Neural crest cell (in vitro differentiated cells): ENCODE measurements around the gene CTAGE1. TPM values are rescaled to one million over a fixed set of nuclear protein-coding genes. Genes with fewer than 3 reads are reported as not detected.

Source experiments
- DNase-seq: peaks from one replicate; pipeline ENCODE4 v3.0.0; 2021; ENCODE audit warnings: low read depth, mixed read lengths, low spot score
- H3K27ac Mint-ChIP-seq: one replicate; pipeline ENCODE4 v1.8.0; 2021; ENCODE audit warnings: mild to moderate bottlenecking, mixed read lengths; ENCODE audit not compliant: unreplicated experiment
- H3K27me3 Mint-ChIP-seq: 2 replicates; pipeline ENCODE4 v1.8.0; 2021; ENCODE audit warnings: low read depth, mild to moderate bottlenecking, mixed read lengths
- H3K36me3 Mint-ChIP-seq: 2 replicates; pipeline ENCODE4 v1.8.0; 2021; ENCODE audit warnings: low read depth, mild to moderate bottlenecking, mixed read lengths
- H3K4me1 Mint-ChIP-seq: 2 replicates; pipeline ENCODE4 v1.8.0; 2021; ENCODE audit warnings: mixed read lengths
- H3K4me3 Mint-ChIP-seq: one replicate; pipeline ENCODE4 v1.8.0; 2021; ENCODE audit warnings: mild to moderate bottlenecking, mixed read lengths
- H3K9me3 Mint-ChIP-seq: 2 replicates; pipeline ENCODE4 v1.8.0; 2021; ENCODE audit warnings: mixed read lengths
- CTCF ChIP-seq: fragments of 200-600 bp; sonication (generic); conservative IDR thresholded peaks from 2 replicates; pipeline ENCODE4 v1.5.0; 2021; ENCODE audit warnings: antibody characterized with exemption, mild to moderate bottlenecking
- total RNA-seq: library from RNA; stranded (reverse); gene quantifications from 2 replicates; pipeline ENCODE4 v1.2.1, GENCODE V29; 2021

CTAGE1 gene
- total RNA-seq, 1 donor from 2014 or later = not detected

- no peak overlapping the region for H3K27ac Mint-ChIP-seq
- TF ChIP-seq CTCF = no peak
- no peaks in the 10 kb centered on the region for H3K36me3 Mint-ChIP-seq
- H3K4me1 Mint-ChIP-seq = peaks cover 16% of the 10 kb centered on the region
- no peak overlapping the region for H3K4me3 Mint-ChIP-seq
- DNase-seq = no peak
- peaks cover 3% of the 10 kb centered on the region for H3K9me3 Mint-ChIP-seq
- H3K27me3 Mint-ChIP-seq = peaks cover 9% of the 10 kb centered on the region
These were observed 39.8 kb upstream of the CTAGE1 start for GRCh38 chr18:22457524-22457923.

GRCh38 chr18:22456547-22456946, 38.8 kb upstream of the CTAGE1 start:
- H3K36me3 Mint-ChIP-seq = no peaks in the 10 kb centered on the region
- no peak overlapping the region for H3K27ac Mint-ChIP-seq
- no peak for TF ChIP-seq CTCF
- H3K4me3 Mint-ChIP-seq = no peak overlapping the region
- H3K9me3 Mint-ChIP-seq = peaks cover 3% of the 10 kb centered on the region
- peaks cover 9% of the 10 kb centered on the region for H3K27me3 Mint-ChIP-seq
- peaks cover 21% of the 10 kb centered on the region for H3K4me1 Mint-ChIP-seq
- no peak for DNase-seq

GRCh38 chr18:22456116-22456480, 38.4 kb upstream of the CTAGE1 start:
- Mint-ChIP-seq H3K4me3 (no peak overlapping the region), H3K4me1 (peaks cover 21% of the 10 kb centered on the region)

GRCh38 chr18:22455425-22456115, 37.9 kb upstream of the CTAGE1 start:
- no peak for DNase-seq
- no peak overlapping the region for H3K27ac Mint-ChIP-seq
- peaks cover 21% of the 10 kb centered on the region for H3K4me1 Mint-ChIP-seq
- H3K27me3 Mint-ChIP-seq = peaks cover 9% of the 10 kb centered on the region
- TF ChIP-seq CTCF = no peak
- no peaks in the 10 kb centered on the region for H3K36me3 Mint-ChIP-seq
- peaks cover 2% of the 10 kb centered on the region for H3K9me3 Mint-ChIP-seq
- no peak overlapping the region for H3K4me3 Mint-ChIP-seq

More at GRCh38 chr18:22456116-22456480, 38.4 kb upstream of the CTAGE1 start:
- no peak for TF ChIP-seq CTCF
- Mint-ChIP-seq H3K27ac (no peak overlapping the region), H3K27me3 (peaks cover 9% of the 10 kb centered on the region), H3K36me3 (no peaks in the 10 kb centered on the region), H3K9me3 (peaks cover 3% of the 10 kb centered on the region)
- no peak for DNase-seq

- Mint-ChIP-seq H3K4me1 (peaks cover 21% of the 10 kb centered on the region), H3K4me3 (no peak overlapping the region), H3K27me3 (peaks cover 9% of the 10 kb centered on the region), H3K36me3 (peaks cover 7% of the 10 kb centered on the region), H3K9me3 (peaks cover 17% of the 10 kb centered on the region), H3K27ac (no peak overlapping the region)
- no peak for TF ChIP-seq CTCF
- DNase-seq = no peak
These were observed 35.6 kb upstream of the CTAGE1 start for GRCh38 chr18:22453315-22453714.
